Tibial artery (tissue), 4 donors: ENCODE data around the gene SLC25A21.

ENCODE experiments used
- DNase-seq, 2 donors: peaks; one replicate each; pipeline ENCODE4 v3.0.0-alpha.2; 2019
- H3K27ac ChIP-seq, 2 donors: fragments of 200-600 bp; sonication (generic) in 1 of 2; 1 replicate in 1 of 2; 2 replicates in 1 of 2; pipeline ENCODE4 v1.5.1; 2018 to 2019; ENCODE audit warnings: mild to moderate bottlenecking in 1 of 2
- H3K27me3 ChIP-seq, 2 donors: fragments of 200-600 bp; sonication (generic) in 1 of 2; one replicate each; pipeline versions ENCODE4 v1.5.1 to v1.6.0; 2016 to 2019
- H3K36me3 ChIP-seq, 3 donors: fragments of 200-600 bp; sonication (generic) in 2 of 3; one replicate each; pipeline ENCODE4 v1.5.1; 2016 to 2019; ENCODE audit warnings: mild to moderate bottlenecking in 2 of 3
- H3K4me1 ChIP-seq, 4 donors: fragments of 200-600 bp; sonication (generic) in 2 of 4; 1 replicate in 3 of 4; 2 replicates in 1 of 4; pipeline ENCODE4 v1.5.1; 2016 to 2019
- H3K4me3 ChIP-seq, 2 donors: fragments of 200-600 bp; sonication (generic) in 1 of 2; 1 replicate in 1 of 2; 2 replicates in 1 of 2; pipeline ENCODE4 v1.5.1; 2018 to 2019; ENCODE audit warnings: mild to moderate bottlenecking in 2 of 2
- H3K9me3 ChIP-seq, 3 donors: fragments of 200-600 bp; sonication (generic) in 1 of 3; one replicate each; pipeline ENCODE4 v1.5.1; 2016 to 2019
- CTCF ChIP-seq, 2 experiments: fragments of 200-600 bp in 1 of 2; fragments of 450-650 bp in 1 of 2; IDR thresholded peaks; one replicate each; pipeline ENCODE4 v1.5.1; 2017 to 2019; ENCODE audit warnings: antibody characterized with exemption in 2 of 2, mild to moderate bottlenecking in 1 of 2, moderate library complexity in 1 of 2
- intact Hi-C: fragments of 100-400 bp; cut with DNase I; formaldehyde crosslinking; loops from one replicate; pipeline ENCODE4 v1.15.0; 2023; ENCODE audit warnings: low total_unique reads

Gene SLC25A21

GRCh38 chr14:37142835-37143401 is 29.5 kb downstream of the SLC25A21 start:
- H3K4me1 ChIP-seq = no peaks in the 10 kb centered on the region
- H3K27me3 ChIP-seq = no peaks in the 10 kb centered on the region
- no peak for DNase-seq
- no peaks in the 10 kb centered on the region for H3K9me3 ChIP-seq
- H3K4me3 ChIP-seq = no peak overlapping the region
- no peak overlapping the region for H3K27ac ChIP-seq
- TF ChIP-seq CTCF (IDR thresholded peaks at IDR 0.05) = no peak
- H3K36me3 ChIP-seq = no peaks in the 10 kb centered on the region
- intact Hi-C loops = no loop called here

DNA sequence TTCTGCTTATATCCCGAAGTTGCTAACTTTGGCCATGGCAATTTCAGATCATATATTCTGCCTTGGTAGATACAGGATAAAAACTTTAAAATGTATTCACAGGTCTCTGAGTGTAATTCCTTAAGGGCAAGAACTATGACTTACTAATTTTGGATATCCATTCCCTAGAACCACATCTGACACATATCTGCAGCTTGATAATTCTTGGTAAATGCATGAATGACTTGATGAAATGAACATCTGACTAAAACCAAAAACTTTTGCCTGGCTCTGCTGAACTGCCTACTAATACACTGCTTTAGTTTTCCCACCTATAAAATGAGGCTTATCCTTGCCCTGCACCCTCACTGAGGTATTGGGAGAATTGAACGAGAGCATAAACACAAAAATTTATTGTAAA is 32.2 kb downstream of the SLC25A21 start:
- H3K4me3 ChIP-seq = no peak overlapping the region
- H3K4me1 ChIP-seq = no peaks in the 10 kb centered on the region
- H3K9me3 ChIP-seq = no peaks in the 10 kb centered on the region
- DNase-seq = no peak
- no peaks in the 10 kb centered on the region for H3K36me3 ChIP-seq
- no peak overlapping the region for H3K27ac ChIP-seq
- intact Hi-C loops = no loop called here
- TF ChIP-seq CTCF (IDR thresholded peaks at IDR 0.05) = no peak
- peaks cover 0 to 2% of the 10 kb centered on the region in 2 donors for H3K27me3 ChIP-seq

DNA sequence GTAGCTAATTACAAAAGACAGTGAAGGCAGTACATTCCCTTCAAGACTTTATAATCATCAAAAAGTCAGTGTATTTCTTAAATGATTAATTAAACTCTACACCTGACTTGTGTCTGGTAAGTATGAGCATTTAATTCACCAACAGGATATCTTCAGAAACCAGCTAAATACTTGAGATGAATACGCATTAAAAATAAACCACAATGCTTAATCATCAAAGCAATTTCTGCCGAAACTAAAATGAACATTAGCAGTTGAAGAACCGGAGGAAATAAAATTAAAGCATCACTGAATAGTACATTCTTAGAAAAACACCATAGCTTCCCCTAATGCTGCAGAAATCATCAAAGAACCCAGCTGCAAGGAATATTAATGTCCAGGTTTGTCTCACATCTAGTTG is 32.7 kb downstream of the SLC25A21 start:
- H3K27me3 ChIP-seq = peaks cover 0 to 2% of the 10 kb centered on the region in 2 donors
- intact Hi-C loops = no loop called here
- no peak overlapping the region for H3K4me3 ChIP-seq
- H3K36me3 ChIP-seq = no peaks in the 10 kb centered on the region
- no peak for TF ChIP-seq CTCF (IDR thresholded peaks at IDR 0.05)
- no peaks in the 10 kb centered on the region for H3K9me3 ChIP-seq
- no peak for DNase-seq
- H3K4me1 ChIP-seq = no peaks in the 10 kb centered on the region
- no peak overlapping the region for H3K27ac ChIP-seq

GRCh38 chr14:37138898-37139297 is 33.5 kb downstream of the SLC25A21 start:
- H3K4me1 ChIP-seq = no peaks in the 10 kb centered on the region
- intact Hi-C loops = no loop called here
- DNase-seq = no peak
- H3K27me3 ChIP-seq = peaks cover 0 to 2% of the 10 kb centered on the region in 2 donors
- TF ChIP-seq CTCF (IDR thresholded peaks at IDR 0.05) = no peak
- no peaks in the 10 kb centered on the region for H3K36me3 ChIP-seq
- H3K4me3 ChIP-seq = no peak overlapping the region
- H3K27ac ChIP-seq = no peak overlapping the region
- H3K9me3 ChIP-seq = no peaks in the 10 kb centered on the region

DNA sequence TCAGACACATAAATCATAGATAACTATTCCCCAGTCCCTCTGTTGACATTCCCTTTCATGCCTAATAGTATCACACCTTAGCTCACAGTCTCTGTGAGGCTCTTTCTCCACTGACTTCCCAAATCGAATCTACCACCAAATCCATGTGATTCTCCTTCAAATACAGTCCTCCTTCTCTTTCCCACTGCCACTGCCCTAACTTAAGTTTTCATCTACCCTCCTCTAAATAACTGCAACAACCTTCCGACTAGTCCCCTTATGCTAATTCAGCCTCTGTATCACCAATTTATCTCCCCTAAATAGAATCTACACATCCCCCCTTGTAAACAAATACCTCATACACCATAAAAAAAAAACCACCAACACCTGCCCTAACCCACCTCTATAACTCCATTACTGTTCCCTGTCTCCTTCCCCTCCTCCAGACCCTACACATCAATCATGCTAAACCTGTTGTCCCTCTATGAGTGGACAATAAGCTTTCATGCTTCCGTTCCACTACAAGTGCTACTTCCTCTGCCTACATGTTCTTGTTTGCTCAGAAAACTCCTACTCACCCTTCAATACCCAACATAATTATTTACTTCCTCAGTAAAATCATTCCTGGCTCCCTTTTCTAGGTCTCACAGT is 39.0 kb downstream of the SLC25A21 start:
- Histone ChIP-seq H3K4me1 (no peaks in the 10 kb centered on the region), H3K27me3 (peaks cover 0 to 2% of the 10 kb centered on the region in 2 donors), H3K36me3 (no peaks in the 10 kb centered on the region), H3K4me3 (no peak overlapping the region), H3K27ac (no peak overlapping the region), H3K9me3 (no peaks in the 10 kb centered on the region)
- DNase-seq = no peak
- intact Hi-C loops = no loop called here
- no peak for TF ChIP-seq CTCF (IDR thresholded peaks at IDR 0.05)
